ENCODE measurements around the gene ESPL1. TPM values are rescaled to one million over a fixed set of nuclear protein-coding genes. Genes with fewer than 3 reads are reported as not detected.

Gene ESPL1
- 1 to 10 TPM in 1 of 7 donors, under 1 TPM in 6; 0.11 to 1.6 (median 0.24) TPM for total RNA-seq
- under 1 TPM; 0.37 to 0.40 TPM for polyA plus RNA-seq
- long read RNA-seq, donor 1: 0 reads
- long read RNA-seq, donor 2: 0 reads
- long read RNA-seq, donor 3, partial matches to known transcripts: 1 of 1 reads
- long read RNA-seq, donor 3, other reads (novel, unspliced or antisense): 0 of 1 reads

- Histone ChIP-seq H3K27me3 (no peaks in the 10 kb centered on the region), H3K36me3 (no peaks in the 10 kb centered on the region), H3K27ac (no peak within 1 kb of the TSS), H3K4me3 (peak within 1 kb of the TSS; percentile 51), H3K9me3 (no peaks in the 10 kb centered on the region), H3K4me1 (ENCODE audit: insufficient read depth) (peaks cover 5% of the 10 kb centered on the region)
- WGBS, 3 donors: 0 to 1% (median 1%) methylated on average over 58 of the region's 58 CpGs
- no peak for TF ChIP-seq POLR2A (IDR thresholded peaks at IDR 0.05)
- TF ChIP-seq, protein P1, sequence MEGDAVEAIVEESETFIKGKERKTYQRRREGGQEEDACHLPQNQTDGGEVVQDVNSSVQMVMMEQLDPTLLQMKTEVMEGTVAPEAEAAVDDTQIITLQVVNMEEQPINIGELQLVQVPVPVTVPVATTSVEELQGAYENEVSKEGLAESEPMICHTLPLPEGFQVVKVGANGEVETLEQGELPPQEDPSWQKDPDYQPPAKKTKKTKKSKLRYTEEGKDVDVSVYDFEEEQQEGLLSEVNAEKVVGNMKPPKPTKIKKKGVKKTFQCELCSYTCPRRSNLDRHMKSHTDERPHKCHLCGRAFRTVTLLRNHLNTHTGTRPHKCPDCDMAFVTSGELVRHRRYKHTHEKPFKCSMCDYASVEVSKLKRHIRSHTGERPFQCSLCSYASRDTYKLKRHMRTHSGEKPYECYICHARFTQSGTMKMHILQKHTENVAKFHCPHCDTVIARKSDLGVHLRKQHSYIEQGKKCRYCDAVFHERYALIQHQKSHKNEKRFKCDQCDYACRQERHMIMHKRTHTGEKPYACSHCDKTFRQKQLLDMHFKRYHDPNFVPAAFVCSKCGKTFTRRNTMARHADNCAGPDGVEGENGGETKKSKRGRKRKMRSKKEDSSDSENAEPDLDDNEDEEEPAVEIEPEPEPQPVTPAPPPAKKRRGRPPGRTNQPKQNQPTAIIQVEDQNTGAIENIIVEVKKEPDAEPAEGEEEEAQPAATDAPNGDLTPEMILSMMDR (IDR thresholded peaks at IDR 0.05): peak in 2 of 3 donors; percentile 39 to 50
- intact Hi-C loops (cut with DNase I): no loop called here
- DNase-seq: peak; percentile 72 to 85 (median 79)
These were observed at the start of gene ESPL1 for GRCh38 chr12:53267999-53268629. ESPL1 (plus strand) TSS chr12:53268299; CDS start chr12:53268767, 468 bp downstream.

- WGBS, 3 donors: 2 to 11% (median 7%) methylated on average over 30 of the region's 30 CpGs
- peak in 4 of 5 donors; percentile 43 to 71 (median 65) for DNase-seq
- no peaks in the 10 kb centered on the region for H3K36me3 ChIP-seq
- TF ChIP-seq, protein P1 (IDR thresholded peaks at IDR 0.05): no peak
- TF ChIP-seq POLR2A (IDR thresholded peaks at IDR 0.05): no peak
- no peak for TF ChIP-seq EP300 (IDR thresholded peaks at IDR 0.05)
- no peaks in the 10 kb centered on the region for H3K9me3 ChIP-seq
- H3K27ac ChIP-seq: peak overlapping the region; percentile 49 to 99
- intact Hi-C loops (cut with DNase I): loop anchor here in 2 of 4 donors (5.0 kb wide), 2 partner anchors 34 to 284 kb away; partner anchors contain the start of gene TARBP2 (in 1 of the 2)
- H3K4me1 ChIP-seq (ENCODE audit: insufficient read depth): peaks cover 21% of the 10 kb centered on the region
- no peaks in the 10 kb centered on the region for H3K27me3 ChIP-seq
- H3K4me3 ChIP-seq: peak overlapping the region; percentile 79
These were observed 49.4 kb upstream of the ESPL1 start for GRCh38 chr12:53218551-53219291.

- intact Hi-C loops (cut with DNase I): loop anchor here in 2 of 4 donors (5.0 kb wide), 2 partner anchors 33 to 283 kb away; partner anchors contain the start of gene TARBP2 (in 1 of the 2)
- DNase-seq: peak in 2 of 5 donors; percentile 56 to 61
- H3K27ac ChIP-seq: peak overlapping the region; percentile 49 to 99
- peaks cover 21% of the 10 kb centered on the region for H3K4me1 ChIP-seq (ENCODE audit: insufficient read depth)
- H3K4me3 ChIP-seq: peak overlapping the region; percentile 79
- TF ChIP-seq EP300 (IDR thresholded peaks at IDR 0.05) (no peak), POLR2A (IDR thresholded peaks at IDR 0.05) (no peak)
- TF ChIP-seq, protein P1 (IDR thresholded peaks at IDR 0.05): no peak
- 0 to 1% (median 0%) methylated on average over 27 of the region's 27 CpGs for WGBS, 3 donors
- H3K36me3 ChIP-seq: no peaks in the 10 kb centered on the region
- H3K9me3 ChIP-seq: no peaks in the 10 kb centered on the region
- no peaks in the 10 kb centered on the region for H3K27me3 ChIP-seq
These were observed 48.7 kb upstream of the ESPL1 start for GRCh38 chr12:53219292-53219955.

Data from ovary (tissue), 10 donors.